Measurements from ENCODE around the gene DHX35.

Gene DHX35

DNA sequence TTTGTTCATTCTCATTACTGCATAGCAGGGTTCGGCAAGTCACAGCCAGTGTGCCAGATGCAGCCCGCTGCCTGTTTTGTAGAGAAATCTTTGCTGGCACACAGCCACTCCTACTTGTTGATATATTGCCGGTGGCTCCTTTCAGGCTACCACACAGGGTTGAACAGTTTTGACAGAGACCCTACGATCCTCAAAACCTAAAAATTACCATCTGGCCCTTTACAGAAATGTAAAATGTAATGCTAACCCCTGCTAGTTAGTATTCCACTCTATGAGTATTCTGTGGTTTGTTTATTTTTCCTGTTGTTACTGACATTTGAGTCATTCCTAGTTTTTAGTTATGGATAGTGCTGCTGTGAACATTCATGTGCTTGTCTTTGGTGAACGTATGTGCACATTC lies 11.5 kb downstream of the DHX35 start:
- ATAC-seq (ENCODE audit: insufficient read depth, low read depth) (no peak), DNase-seq (no peak)
- Histone ChIP-seq H3K27me3 (ENCODE audit: insufficient read depth, low read length, poor library complexity) (no peaks in the 10 kb centered on the region), H3K36me3 (ENCODE audit: insufficient read depth, low read length) (peaks cover 85% of the 10 kb centered on the region), H3K4me1 (ENCODE audit: insufficient read depth, low read length) (no peaks in the 10 kb centered on the region), H4K20me1 (ENCODE audit: insufficient read depth, low read length) (peaks cover 16% of the 10 kb centered on the region; the same call in 1 of the 2 replicates), H3K27ac (ENCODE audit: low read length) (no peak overlapping the region), H3K4me2 (ENCODE audit: insufficient read depth, low read length) (no peak overlapping the region), H3K79me2 (ENCODE audit: insufficient read depth, low read length) (peaks cover 78% of the 10 kb centered on the region), H2AFZ (ENCODE audit: low read depth, low read length) (no peak overlapping the region), H3K9me3 (ENCODE audit: insufficient read depth, low read length, severe bottlenecking) (no peaks in the 10 kb centered on the region), H3K4me3 (ENCODE audit: low read depth in 1 of 2, low read length in 2 of 2) (no peak overlapping the region), H3K9ac (ENCODE audit: low read depth, low read length) (no peak overlapping the region)
- TF ChIP-seq, protein P1, sequence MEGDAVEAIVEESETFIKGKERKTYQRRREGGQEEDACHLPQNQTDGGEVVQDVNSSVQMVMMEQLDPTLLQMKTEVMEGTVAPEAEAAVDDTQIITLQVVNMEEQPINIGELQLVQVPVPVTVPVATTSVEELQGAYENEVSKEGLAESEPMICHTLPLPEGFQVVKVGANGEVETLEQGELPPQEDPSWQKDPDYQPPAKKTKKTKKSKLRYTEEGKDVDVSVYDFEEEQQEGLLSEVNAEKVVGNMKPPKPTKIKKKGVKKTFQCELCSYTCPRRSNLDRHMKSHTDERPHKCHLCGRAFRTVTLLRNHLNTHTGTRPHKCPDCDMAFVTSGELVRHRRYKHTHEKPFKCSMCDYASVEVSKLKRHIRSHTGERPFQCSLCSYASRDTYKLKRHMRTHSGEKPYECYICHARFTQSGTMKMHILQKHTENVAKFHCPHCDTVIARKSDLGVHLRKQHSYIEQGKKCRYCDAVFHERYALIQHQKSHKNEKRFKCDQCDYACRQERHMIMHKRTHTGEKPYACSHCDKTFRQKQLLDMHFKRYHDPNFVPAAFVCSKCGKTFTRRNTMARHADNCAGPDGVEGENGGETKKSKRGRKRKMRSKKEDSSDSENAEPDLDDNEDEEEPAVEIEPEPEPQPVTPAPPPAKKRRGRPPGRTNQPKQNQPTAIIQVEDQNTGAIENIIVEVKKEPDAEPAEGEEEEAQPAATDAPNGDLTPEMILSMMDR (IDR thresholded peaks at IDR 0.05; ENCODE audit: borderline replicate concordance, extremely low read depth, low read length, poor library complexity, severe bottlenecking), result no peak
- TF ChIP-seq EZH2 (IDR thresholded peaks at IDR 0.05; ENCODE audit: borderline replicate concordance, low read depth, low read length, severe bottlenecking), result no peak

DNA sequence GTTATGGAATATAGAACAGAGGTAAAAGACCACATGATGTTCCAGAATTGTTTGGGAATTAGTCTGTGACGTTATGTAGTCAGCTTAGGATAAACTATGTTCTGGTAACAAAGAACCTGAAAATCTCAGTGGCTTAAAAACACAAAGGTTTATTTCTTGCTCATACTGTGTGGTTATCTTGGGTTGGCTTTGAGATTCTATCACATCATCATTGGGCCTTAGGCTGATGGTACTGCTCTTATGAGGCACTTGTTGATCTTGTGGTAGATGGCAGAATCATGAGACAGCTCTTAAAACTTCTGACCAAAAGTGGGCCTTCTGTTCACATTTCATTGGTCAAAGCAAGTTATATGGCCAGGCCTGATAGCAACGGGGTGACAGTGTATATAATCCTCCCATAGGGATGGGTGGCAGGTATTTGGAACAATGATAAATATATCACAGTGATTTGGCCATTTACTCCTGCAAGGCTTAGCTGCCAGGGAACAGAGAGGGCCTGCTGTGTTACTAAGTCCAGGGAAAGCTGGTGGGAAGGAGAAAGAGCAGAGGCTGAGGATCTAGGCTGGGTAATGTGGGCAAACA lies 13.5 kb downstream of the DHX35 start:
- Histone ChIP-seq H3K79me2 (ENCODE audit: insufficient read depth, low read length) (peaks cover 77% of the 10 kb centered on the region), H3K27ac (ENCODE audit: low read length) (no peak overlapping the region), H3K9ac (ENCODE audit: low read depth, low read length) (no peak overlapping the region), H3K27me3 (ENCODE audit: insufficient read depth, low read length, poor library complexity) (no peaks in the 10 kb centered on the region), H3K4me2 (ENCODE audit: insufficient read depth, low read length) (no peak overlapping the region), H3K4me3 (ENCODE audit: low read depth in 1 of 2, low read length in 2 of 2) (no peak overlapping the region), H3K36me3 (ENCODE audit: insufficient read depth, low read length) (peaks cover 77% of the 10 kb centered on the region), H3K9me3 (ENCODE audit: insufficient read depth, low read length, severe bottlenecking) (no peaks in the 10 kb centered on the region), H2AFZ (ENCODE audit: low read depth, low read length) (no peak overlapping the region), H4K20me1 (ENCODE audit: insufficient read depth, low read length) (peaks cover 17% of the 10 kb centered on the region; the same call in 1 of the 2 replicates), H3K4me1 (ENCODE audit: insufficient read depth, low read length) (no peaks in the 10 kb centered on the region)
- DNase-seq (no peak), ATAC-seq (ENCODE audit: insufficient read depth, low read depth) (no peak)
- TF ChIP-seq, protein P1 (IDR thresholded peaks at IDR 0.05; ENCODE audit: borderline replicate concordance, extremely low read depth, low read length, poor library complexity, severe bottlenecking), result no peak
- TF ChIP-seq EZH2 (IDR thresholded peaks at IDR 0.05; ENCODE audit: borderline replicate concordance, low read depth, low read length, severe bottlenecking), result no peak

DNA sequence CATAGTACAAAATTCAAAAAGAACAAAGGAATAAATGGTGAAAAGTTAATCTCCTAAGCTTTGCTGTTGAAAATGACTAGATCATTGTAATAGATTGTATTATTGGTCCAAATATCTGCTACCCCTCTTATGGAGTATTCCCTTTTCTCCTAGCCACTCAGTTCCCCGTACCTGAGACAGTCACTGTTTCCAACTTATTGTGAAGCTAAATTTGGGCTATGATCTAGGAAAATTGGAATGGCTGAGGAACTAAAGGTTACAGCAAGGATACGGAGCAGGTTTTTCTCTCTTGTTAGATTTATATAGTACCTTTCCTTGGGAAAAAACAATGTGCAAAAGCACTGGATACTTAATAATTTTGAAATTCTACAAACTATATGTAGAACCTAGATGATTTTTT lies 17.3 kb downstream of the DHX35 start:
- H2AFZ ChIP-seq (ENCODE audit: low read depth, low read length), result no peak overlapping the region
- no peak overlapping the region for H3K9ac ChIP-seq (ENCODE audit: low read depth, low read length)
- TF ChIP-seq, protein P1 (IDR thresholded peaks at IDR 0.05; ENCODE audit: borderline replicate concordance, extremely low read depth, low read length, poor library complexity, severe bottlenecking), result no peak
- no peak for TF ChIP-seq EZH2 (IDR thresholded peaks at IDR 0.05; ENCODE audit: borderline replicate concordance, low read depth, low read length, severe bottlenecking)
- DNase-seq (no peak), ATAC-seq (ENCODE audit: insufficient read depth, low read depth) (no peak)
- no peaks in the 10 kb centered on the region for H3K4me1 ChIP-seq (ENCODE audit: insufficient read depth, low read length)
- H3K4me3 ChIP-seq (ENCODE audit: low read depth in 1 of 2, low read length in 2 of 2), result no peak overlapping the region
- H3K79me2 ChIP-seq (ENCODE audit: insufficient read depth, low read length), result peaks cover 74% of the 10 kb centered on the region
- H3K27ac ChIP-seq (ENCODE audit: low read length), result no peak overlapping the region
- H3K9me3 ChIP-seq (ENCODE audit: insufficient read depth, low read length, severe bottlenecking), result no peaks in the 10 kb centered on the region
- no peaks in the 10 kb centered on the region for H3K27me3 ChIP-seq (ENCODE audit: insufficient read depth, low read length, poor library complexity)
- peaks cover 17% of the 10 kb centered on the region; the same call in 1 of the 2 replicates for H4K20me1 ChIP-seq (ENCODE audit: insufficient read depth, low read length)
- peaks cover 61% of the 10 kb centered on the region; the same call in 1 of the 2 replicates for H3K36me3 ChIP-seq (ENCODE audit: insufficient read depth, low read length)
- no peak overlapping the region for H3K4me2 ChIP-seq (ENCODE audit: insufficient read depth, low read length)

Measured in DND-41 (cell line).